ENCODE results near the gene SOHLH1. TPM values are rescaled to one million over a fixed set of nuclear protein-coding genes. Genes with fewer than 3 reads are reported as not detected.

Gene SOHLH1
- total RNA-seq, 1 donor from 2014 or later = not detected

- Mint-ChIP-seq H3K4me3 (ENCODE audit: unreplicated experiment) (no peak overlapping the region), H3K27me3 (ENCODE audit: unreplicated experiment) (peaks cover 4% of the 10 kb centered on the region), H3K27ac (ENCODE audit: unreplicated experiment) (no peak overlapping the region), H3K9me3 (ENCODE audit: unreplicated experiment) (peaks cover 1% of the 10 kb centered on the region), H3K4me1 (ENCODE audit: low read depth, unreplicated experiment) (peaks cover 3% of the 10 kb centered on the region), H3K36me3 (ENCODE audit: unreplicated experiment) (no peaks in the 10 kb centered on the region)
- TF ChIP-seq, protein P1, sequence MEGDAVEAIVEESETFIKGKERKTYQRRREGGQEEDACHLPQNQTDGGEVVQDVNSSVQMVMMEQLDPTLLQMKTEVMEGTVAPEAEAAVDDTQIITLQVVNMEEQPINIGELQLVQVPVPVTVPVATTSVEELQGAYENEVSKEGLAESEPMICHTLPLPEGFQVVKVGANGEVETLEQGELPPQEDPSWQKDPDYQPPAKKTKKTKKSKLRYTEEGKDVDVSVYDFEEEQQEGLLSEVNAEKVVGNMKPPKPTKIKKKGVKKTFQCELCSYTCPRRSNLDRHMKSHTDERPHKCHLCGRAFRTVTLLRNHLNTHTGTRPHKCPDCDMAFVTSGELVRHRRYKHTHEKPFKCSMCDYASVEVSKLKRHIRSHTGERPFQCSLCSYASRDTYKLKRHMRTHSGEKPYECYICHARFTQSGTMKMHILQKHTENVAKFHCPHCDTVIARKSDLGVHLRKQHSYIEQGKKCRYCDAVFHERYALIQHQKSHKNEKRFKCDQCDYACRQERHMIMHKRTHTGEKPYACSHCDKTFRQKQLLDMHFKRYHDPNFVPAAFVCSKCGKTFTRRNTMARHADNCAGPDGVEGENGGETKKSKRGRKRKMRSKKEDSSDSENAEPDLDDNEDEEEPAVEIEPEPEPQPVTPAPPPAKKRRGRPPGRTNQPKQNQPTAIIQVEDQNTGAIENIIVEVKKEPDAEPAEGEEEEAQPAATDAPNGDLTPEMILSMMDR (IDR thresholded peaks at IDR 0.05; ENCODE audit: partially characterized antibody, unreplicated experiment) = no peak
- DNase-seq = no peak
Observed at GRCh38 chr9:135696446-135696845, 2.8 kb downstream of the SOHLH1 start.

DNA sequence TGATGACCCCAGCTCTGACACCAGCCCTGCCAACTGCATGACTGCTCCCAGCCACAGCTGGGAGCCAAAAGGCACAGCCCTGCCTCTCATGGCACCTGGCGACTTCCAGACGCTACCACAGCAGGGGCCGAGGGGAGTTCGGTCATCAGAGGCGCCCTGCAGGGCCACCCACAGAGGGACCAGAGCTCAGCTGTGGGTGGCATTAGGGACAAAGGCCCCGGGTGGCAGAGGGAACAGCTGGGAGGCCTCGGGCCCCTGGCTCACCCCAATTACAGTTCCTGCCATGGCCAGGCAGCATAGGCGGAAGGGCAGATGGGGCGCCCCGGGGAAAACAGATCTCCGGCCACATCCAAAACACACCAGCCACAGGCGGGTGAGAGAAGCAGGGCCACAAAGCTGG lies 3.6 kb downstream of the SOHLH1 start:
- Mint-ChIP-seq H3K27me3 (ENCODE audit: unreplicated experiment) (peaks cover 4% of the 10 kb centered on the region), H3K27ac (ENCODE audit: unreplicated experiment) (no peak overlapping the region), H3K36me3 (ENCODE audit: unreplicated experiment) (no peaks in the 10 kb centered on the region), H3K4me1 (ENCODE audit: low read depth, unreplicated experiment) (peaks cover 3% of the 10 kb centered on the region), H3K4me3 (ENCODE audit: unreplicated experiment) (no peak overlapping the region), H3K9me3 (ENCODE audit: unreplicated experiment) (peaks cover 4% of the 10 kb centered on the region)
- DNase-seq = no peak
- TF ChIP-seq, protein P1 (IDR thresholded peaks at IDR 0.05; ENCODE audit: partially characterized antibody, unreplicated experiment) = no peak

DNA sequence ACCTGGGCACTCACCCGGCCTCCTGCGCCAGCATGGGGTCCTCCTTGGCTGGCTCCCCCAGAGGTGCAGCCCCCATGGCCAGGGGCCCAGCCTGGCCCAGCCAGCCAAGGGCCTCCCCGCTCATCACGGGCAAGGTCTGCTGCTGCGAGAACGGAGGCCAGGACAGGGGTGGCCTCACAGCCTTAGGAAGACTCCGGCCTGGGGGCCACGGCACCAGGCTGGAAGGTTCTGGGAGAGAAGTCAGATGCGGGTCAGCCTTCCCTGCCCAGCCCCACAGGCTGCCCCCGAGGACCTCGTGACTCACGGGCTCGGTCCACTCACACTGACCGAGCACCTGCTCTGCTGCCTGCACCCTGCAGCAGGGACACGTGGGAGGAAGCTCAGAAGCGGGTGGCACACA lies 4.2 kb downstream of the SOHLH1 start:
- H3K9me3 Mint-ChIP-seq (ENCODE audit: unreplicated experiment) = peaks cover 4% of the 10 kb centered on the region

DNA sequence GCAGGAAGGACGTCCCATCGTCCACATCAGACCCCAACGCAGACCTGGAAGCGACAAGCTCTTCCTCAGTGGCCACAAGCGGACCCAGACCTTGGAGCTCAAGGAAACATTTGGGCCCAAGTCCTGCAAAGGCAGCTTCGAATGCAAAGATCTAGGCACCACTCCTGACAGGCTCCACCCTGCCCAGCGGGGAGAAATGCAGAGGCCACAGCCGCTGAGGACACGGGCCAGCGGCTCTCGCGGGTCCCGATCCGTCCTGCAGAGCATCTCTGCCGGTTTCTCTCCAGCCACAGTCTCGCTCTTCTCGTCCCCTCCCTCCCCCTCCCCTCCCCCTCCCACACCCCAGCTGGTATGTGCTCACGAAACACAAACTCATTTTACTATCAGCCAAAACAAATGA lies 4.9 kb downstream of the SOHLH1 start:
- peaks cover 3% of the 10 kb centered on the region for H3K4me1 Mint-ChIP-seq (ENCODE audit: low read depth, unreplicated experiment)
- no peak overlapping the region for H3K4me3 Mint-ChIP-seq (ENCODE audit: unreplicated experiment)
- no peak for DNase-seq
- no peaks in the 10 kb centered on the region for H3K36me3 Mint-ChIP-seq (ENCODE audit: unreplicated experiment)
- H3K9me3 Mint-ChIP-seq (ENCODE audit: unreplicated experiment) = peaks cover 4% of the 10 kb centered on the region
- H3K27me3 Mint-ChIP-seq (ENCODE audit: unreplicated experiment) = peaks cover 2% of the 10 kb centered on the region
- no peak overlapping the region for H3K27ac Mint-ChIP-seq (ENCODE audit: unreplicated experiment)
- TF ChIP-seq, protein P1 (IDR thresholded peaks at IDR 0.05; ENCODE audit: partially characterized antibody, unreplicated experiment) = no peak

More for the DNA sequence above, 4.2 kb downstream of the SOHLH1 start:
- no peak for DNase-seq
- Mint-ChIP-seq H3K4me1 (ENCODE audit: low read depth, unreplicated experiment) (peaks cover 3% of the 10 kb centered on the region), H3K4me3 (ENCODE audit: unreplicated experiment) (no peak overlapping the region), H3K27ac (ENCODE audit: unreplicated experiment) (no peak overlapping the region), H3K27me3 (ENCODE audit: unreplicated experiment) (peaks cover 4% of the 10 kb centered on the region), H3K36me3 (ENCODE audit: unreplicated experiment) (no peaks in the 10 kb centered on the region)
- TF ChIP-seq, protein P1 (IDR thresholded peaks at IDR 0.05; ENCODE audit: partially characterized antibody, unreplicated experiment) = no peak

DNA sequence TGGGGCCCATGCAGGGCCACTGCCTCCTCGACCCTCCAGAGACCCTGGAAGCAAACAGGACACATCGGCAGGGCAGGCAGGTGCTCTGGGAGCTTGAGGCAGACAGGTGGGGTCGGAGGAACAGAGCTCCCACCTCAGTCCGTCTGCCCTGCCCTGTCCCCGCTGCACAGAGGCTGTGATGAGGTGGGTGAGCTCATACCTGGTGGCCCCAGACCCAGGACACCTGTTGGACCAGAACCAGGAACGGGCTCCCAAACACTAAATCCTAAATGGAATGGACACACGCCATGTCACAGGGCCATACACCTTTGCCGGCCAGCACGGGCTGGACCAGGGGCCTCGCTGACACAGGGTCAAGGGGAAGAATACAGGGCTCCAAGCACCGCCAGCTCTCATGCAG lies 5.5 kb downstream of the SOHLH1 start:
- Mint-ChIP-seq H3K4me1 (ENCODE audit: low read depth, unreplicated experiment) (peaks cover 3% of the 10 kb centered on the region), H3K27me3 (ENCODE audit: unreplicated experiment) (peaks cover 2% of the 10 kb centered on the region)

More for the DNA sequence above, 5.5 kb downstream of the SOHLH1 start:
- H3K9me3 Mint-ChIP-seq (ENCODE audit: unreplicated experiment) = peaks cover 4% of the 10 kb centered on the region
- DNase-seq = no peak
- TF ChIP-seq, protein P1 (IDR thresholded peaks at IDR 0.05; ENCODE audit: partially characterized antibody, unreplicated experiment) = no peak
- H3K4me3 Mint-ChIP-seq (ENCODE audit: unreplicated experiment) = no peak overlapping the region
- H3K36me3 Mint-ChIP-seq (ENCODE audit: unreplicated experiment) = no peaks in the 10 kb centered on the region
- H3K27ac Mint-ChIP-seq (ENCODE audit: unreplicated experiment) = no peak overlapping the region

Measured in glutamatergic neuron (in vitro differentiated cells).